Measurements from ENCODE around the gene MSANTD3.

Gene MSANTD3

DNA sequence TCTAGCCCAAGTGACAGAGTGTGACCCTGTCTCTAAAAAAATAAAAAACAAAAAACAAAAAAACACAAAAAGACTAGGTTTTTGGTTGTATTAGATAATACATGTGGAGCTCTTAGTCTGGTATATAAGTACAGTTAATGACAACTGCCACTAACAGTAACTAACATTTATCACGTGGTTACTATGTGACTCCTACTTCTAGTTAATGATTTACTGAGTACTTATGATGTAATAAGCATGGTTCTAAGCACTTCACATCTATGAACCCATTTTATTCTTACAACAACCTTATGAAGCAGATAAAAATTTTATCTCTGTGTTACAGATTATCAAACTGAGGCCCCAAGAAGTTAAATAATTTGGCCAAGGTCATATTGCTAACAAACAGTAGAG lies 39.9 kb downstream of the MSANTD3 start:
- ChIA-PET POLR2A (no interaction called here), CTCF (interaction anchor here (0.6 kb wide), 1 partner anchor 24 kb away, joined by 3 read pairs; no protein-coding TSS in a partner anchor)
- DNase-seq (ENCODE audit: extremely low spot score) = no peak
- TF ChIP-seq LEF1 (IDR thresholded peaks at IDR 0.05; ENCODE audit: borderline replicate concordance) (no peak), PKNOX1 (IDR thresholded peaks at IDR 0.05) (no peak), SP1 (IDR thresholded peaks at IDR 0.05) (no peak), BHLHE40 (IDR thresholded peaks at IDR 0.05; ENCODE audit: borderline replicate concordance) (no peak), L3MBTL2 (conservative IDR thresholded peaks at IDR 0.05) (no peak), FOXA1 (IDR thresholded peaks at IDR 0.05) (no peak), FOXM1 (IDR thresholded peaks at IDR 0.05; ENCODE audit: borderline replicate concordance) (no peak), ARNT (IDR thresholded peaks at IDR 0.05) (no peak), TARDBP (IDR thresholded peaks at IDR 0.05) (no peak), HDGF (IDR thresholded peaks at IDR 0.05; ENCODE audit: borderline replicate concordance) (no peak), ZNF384 (IDR thresholded peaks at IDR 0.05) (no peak), NFRKB (IDR thresholded peaks at IDR 0.05) (no peak), SUZ12 (IDR thresholded peaks at IDR 0.05) (no peak), CTBP1 (IDR thresholded peaks at IDR 0.05; ENCODE audit: borderline replicate concordance) (no peak), FOXK2 (IDR thresholded peaks at IDR 0.05) (no peak)

DNA sequence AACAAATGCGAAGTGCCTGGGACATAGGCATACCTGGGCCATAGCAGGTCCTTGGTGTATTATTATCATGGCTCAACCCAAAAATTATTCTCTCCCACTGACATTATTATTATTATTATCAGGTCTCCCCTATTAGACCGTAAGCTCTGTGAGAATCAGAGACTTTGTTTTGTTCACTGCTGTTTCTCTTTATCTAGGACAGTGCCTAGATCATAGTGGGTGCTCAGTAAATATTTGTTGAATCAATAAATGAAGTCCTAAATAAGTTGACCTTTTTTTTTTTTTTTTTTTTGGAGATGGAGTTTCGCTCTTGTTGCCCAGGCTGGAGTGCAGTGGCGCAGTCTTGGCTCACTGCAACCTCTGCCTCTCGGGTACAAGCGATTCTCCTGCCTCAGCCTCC lies 41.1 kb downstream of the MSANTD3 start:
- no peak for DNase-seq (ENCODE audit: extremely low spot score)
- TF ChIP-seq FOXA1 (IDR thresholded peaks at IDR 0.05) (no peak), PKNOX1 (IDR thresholded peaks at IDR 0.05) (no peak), FOXK2 (IDR thresholded peaks at IDR 0.05) (no peak), LEF1 (IDR thresholded peaks at IDR 0.05; ENCODE audit: borderline replicate concordance) (no peak), TARDBP (IDR thresholded peaks at IDR 0.05) (no peak), ZNF384 (IDR thresholded peaks at IDR 0.05) (no peak), BHLHE40 (IDR thresholded peaks at IDR 0.05; ENCODE audit: borderline replicate concordance) (no peak), ELF4 (IDR thresholded peaks at IDR 0.05) (no peak)
- ChIA-PET POLR2A (no interaction called here), CTCF (no interaction called here)

- TF ChIP-seq NFRKB (IDR thresholded peaks at IDR 0.05) (no peak), FOXA1 (IDR thresholded peaks at IDR 0.05) (no peak), L3MBTL2 (conservative IDR thresholded peaks at IDR 0.05) (no peak), FOXM1 (IDR thresholded peaks at IDR 0.05; ENCODE audit: borderline replicate concordance) (no peak), SUZ12 (IDR thresholded peaks at IDR 0.05) (no peak), FOXK2 (IDR thresholded peaks at IDR 0.05) (no peak), TARDBP (IDR thresholded peaks at IDR 0.05) (no peak), SP1 (IDR thresholded peaks at IDR 0.05) (no peak), ELF4 (IDR thresholded peaks at IDR 0.05) (no peak), CTBP1 (IDR thresholded peaks at IDR 0.05; ENCODE audit: borderline replicate concordance) (no peak), PKNOX1 (IDR thresholded peaks at IDR 0.05) (no peak), LEF1 (IDR thresholded peaks at IDR 0.05; ENCODE audit: borderline replicate concordance) (no peak)
- no peak for DNase-seq (ENCODE audit: extremely low spot score)
- POLR2A ChIA-PET = interaction anchor here (0.6 kb wide), 1 partner anchor 12 kb away, joined by 3 read pairs; no protein-coding TSS in a partner anchor
- CTCF ChIA-PET = interaction anchor here (1.1 kb wide), 1 partner anchor 9 kb away, joined by 3 read pairs; no protein-coding TSS in a partner anchor
Measured at GRCh38 chr9:100472268-100472667, 45.3 kb downstream of the MSANTD3 start.

DNA sequence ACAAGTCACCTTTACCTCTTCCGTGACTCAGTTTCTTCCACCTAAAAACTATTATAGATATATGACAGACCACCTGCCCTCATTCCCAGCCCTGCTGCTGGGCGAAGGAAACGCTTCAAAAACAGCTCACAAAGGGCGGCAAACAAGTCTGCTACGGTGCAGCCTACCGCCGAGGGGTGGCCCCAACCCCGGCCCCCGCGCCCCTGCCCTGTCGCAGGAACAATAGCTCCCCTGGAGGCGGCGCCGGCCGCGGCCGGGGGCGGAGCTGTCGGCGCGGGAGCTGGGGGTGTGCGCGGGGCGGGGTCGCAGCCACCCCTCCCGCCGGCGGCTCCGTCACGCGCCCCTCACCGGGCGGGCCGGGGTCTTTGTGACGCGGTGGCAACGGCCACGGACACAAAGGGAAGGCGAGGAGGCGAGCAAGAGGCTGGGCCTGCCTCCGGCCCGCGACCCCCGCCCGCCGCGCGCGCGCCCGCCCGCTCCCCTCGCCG lies 45.9 kb downstream of the MSANTD3 start, which contains the start of gene TMEFF1:
Gene TMEFF1, plus strand, starts transcription at position 362 of the 488 bp plus-strand sequence. CDS start 396 bp downstream, outside the sequence.
- ChIA-PET POLR2A (interaction anchor here (0.6 kb wide), 1 partner anchor 12 kb away, joined by 3 read pairs; no protein-coding TSS in a partner anchor), CTCF (interaction anchor here (1.1 kb wide), 1 partner anchor 8 kb away, joined by 3 read pairs; no protein-coding TSS in a partner anchor)
- peak; percentile 80 for DNase-seq (ENCODE audit: extremely low spot score)
- peak; percentile 78 for TF ChIP-seq L3MBTL2 (conservative IDR thresholded peaks at IDR 0.05)
- TF ChIP-seq HDGF (IDR thresholded peaks at IDR 0.05; ENCODE audit: borderline replicate concordance) = no peak
- TF ChIP-seq TARDBP (IDR thresholded peaks at IDR 0.05) = no peak

GRCh38 chr9:100473276-100474081 lies 46.5 kb downstream of the MSANTD3 start:
- DNase-seq (ENCODE audit: extremely low spot score) = peak; percentile 55
- ChIA-PET POLR2A (no interaction called here), CTCF (no interaction called here)

More at GRCh38 chr9:100473276-100474081, 46.5 kb downstream of the MSANTD3 start:
- TF ChIP-seq FOXM1 (IDR thresholded peaks at IDR 0.05; ENCODE audit: borderline replicate concordance) (no peak), CTBP1 (IDR thresholded peaks at IDR 0.05; ENCODE audit: borderline replicate concordance) (no peak), ARNT (IDR thresholded peaks at IDR 0.05) (0 out of 2 replicates have a peak, but pooled peaks have one; percentile 14), L3MBTL2 (conservative IDR thresholded peaks at IDR 0.05) (peak; percentile 42), SUZ12 (IDR thresholded peaks at IDR 0.05) (no peak), TARDBP (IDR thresholded peaks at IDR 0.05) (no peak), ZNF384 (IDR thresholded peaks at IDR 0.05) (no peak), PKNOX1 (IDR thresholded peaks at IDR 0.05) (no peak)

All from HEK293T (cell line).